ENCODE measurements around the gene RALGAPB.

DNA sequence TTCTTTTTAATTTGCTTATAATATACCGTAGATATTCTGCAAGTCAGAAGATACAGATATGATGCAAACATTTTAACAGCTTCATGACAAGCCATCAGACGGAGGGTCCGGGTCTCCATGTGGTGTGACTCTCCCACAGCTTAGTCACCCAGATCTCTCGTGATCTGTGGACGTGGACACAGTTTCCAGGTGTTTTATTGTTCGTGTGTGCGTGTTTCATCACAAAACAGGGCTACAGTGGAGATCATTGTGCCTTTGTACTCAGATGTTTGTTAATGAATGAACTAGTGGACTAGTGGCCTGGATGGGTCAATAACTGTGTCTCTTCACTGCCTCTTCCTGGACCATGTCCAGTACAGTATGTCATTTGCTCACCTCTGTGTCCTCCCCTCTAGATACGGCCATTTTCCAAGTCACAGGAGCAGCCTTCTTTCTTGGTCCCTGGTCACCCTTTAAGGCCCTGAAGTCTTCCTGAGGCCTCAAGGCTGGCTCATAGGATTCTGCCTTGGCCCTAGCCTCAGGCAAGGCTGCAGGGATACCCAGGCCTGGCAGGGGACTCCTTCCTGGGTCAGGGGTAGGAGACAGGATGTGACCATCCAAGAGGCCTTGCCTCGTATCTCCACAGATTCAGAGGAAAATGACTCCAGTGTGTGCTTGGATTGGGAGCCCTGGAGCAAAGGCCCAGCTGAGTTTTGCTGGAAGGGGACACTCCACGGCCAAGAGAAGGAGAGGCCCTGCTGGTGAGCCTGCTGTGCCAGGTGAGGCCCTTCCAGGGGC lies 112.9 kb downstream of the RALGAPB start:
- TF ChIP-seq, protein P1, sequence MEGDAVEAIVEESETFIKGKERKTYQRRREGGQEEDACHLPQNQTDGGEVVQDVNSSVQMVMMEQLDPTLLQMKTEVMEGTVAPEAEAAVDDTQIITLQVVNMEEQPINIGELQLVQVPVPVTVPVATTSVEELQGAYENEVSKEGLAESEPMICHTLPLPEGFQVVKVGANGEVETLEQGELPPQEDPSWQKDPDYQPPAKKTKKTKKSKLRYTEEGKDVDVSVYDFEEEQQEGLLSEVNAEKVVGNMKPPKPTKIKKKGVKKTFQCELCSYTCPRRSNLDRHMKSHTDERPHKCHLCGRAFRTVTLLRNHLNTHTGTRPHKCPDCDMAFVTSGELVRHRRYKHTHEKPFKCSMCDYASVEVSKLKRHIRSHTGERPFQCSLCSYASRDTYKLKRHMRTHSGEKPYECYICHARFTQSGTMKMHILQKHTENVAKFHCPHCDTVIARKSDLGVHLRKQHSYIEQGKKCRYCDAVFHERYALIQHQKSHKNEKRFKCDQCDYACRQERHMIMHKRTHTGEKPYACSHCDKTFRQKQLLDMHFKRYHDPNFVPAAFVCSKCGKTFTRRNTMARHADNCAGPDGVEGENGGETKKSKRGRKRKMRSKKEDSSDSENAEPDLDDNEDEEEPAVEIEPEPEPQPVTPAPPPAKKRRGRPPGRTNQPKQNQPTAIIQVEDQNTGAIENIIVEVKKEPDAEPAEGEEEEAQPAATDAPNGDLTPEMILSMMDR (conservative IDR thresholded peaks at IDR 0.05; ENCODE audit: low read length): no peak
- TF ChIP-seq EZH2phosphoT487 (IDR thresholded peaks at IDR 0.05; ENCODE audit: borderline replicate concordance, low read depth, low read length): no peak
